ENCODE measurements around the gene DHRS3. TPM values are rescaled to one million over a fixed set of nuclear protein-coding genes. Genes with fewer than 3 reads are reported as not detected.

The DHRS3 gene
- total RNA-seq, 4 donors from 2014 or later: 73.3 to 86.9 (median 80.2) TPM

DNA sequence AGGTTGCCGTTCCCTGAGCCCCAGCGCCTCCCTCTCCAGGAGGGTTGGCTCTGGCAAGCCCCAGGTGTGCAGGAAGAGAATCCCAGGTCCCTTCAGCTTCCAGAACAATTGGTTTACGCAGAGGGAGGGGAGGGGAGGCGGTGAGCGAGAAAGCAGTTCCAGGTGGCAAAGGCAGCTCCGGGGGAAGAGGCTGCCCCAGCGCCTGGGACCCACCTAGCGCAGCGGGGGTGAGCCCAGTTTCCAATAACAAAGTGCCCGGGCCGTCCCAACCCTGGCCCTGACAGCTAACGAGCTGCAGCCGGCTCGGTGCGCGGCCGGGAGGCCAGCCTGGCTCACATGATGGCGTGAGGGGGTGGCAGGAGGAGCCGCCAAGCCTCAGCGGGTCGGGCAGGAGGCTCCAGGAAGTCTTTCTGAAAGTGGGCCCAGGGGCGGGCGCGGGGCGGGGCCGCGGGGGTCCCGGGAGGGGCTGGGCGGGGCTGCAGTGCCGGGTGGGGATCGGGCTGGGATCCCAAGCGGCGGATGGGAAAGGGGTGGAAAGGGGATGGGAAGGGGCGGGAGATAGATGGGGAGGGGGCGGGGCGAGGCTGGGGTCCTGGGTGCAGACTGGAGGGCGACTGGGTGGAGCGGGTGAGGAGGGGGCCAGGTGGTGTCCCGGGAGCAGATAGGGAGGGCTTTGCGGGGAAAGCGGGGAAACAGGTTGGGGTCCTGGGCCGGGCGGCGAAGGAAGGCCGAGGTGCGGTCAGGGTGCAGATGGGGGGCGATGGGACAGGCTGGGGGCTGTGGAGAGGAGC lies 22.8 kb downstream of the DHRS3 start:
- Histone ChIP-seq H3K4me3 (peak overlapping the region; percentile 43), H3K9me3 (no peaks in the 10 kb centered on the region), H3K27me3 (no peaks in the 10 kb centered on the region), H3K27ac (peak overlapping the region; percentile 78), H3K36me3 (peaks cover 5% of the 10 kb centered on the region), H3K4me1 (peaks cover 99% of the 10 kb centered on the region)
- TF ChIP-seq EP300 (IDR thresholded peaks at IDR 0.05) (no peak), POLR2A (IDR thresholded peaks at IDR 0.05) (no peak), POLR2AphosphoS5 (IDR thresholded peaks at IDR 0.05) (no peak)
- TF ChIP-seq, protein P1, sequence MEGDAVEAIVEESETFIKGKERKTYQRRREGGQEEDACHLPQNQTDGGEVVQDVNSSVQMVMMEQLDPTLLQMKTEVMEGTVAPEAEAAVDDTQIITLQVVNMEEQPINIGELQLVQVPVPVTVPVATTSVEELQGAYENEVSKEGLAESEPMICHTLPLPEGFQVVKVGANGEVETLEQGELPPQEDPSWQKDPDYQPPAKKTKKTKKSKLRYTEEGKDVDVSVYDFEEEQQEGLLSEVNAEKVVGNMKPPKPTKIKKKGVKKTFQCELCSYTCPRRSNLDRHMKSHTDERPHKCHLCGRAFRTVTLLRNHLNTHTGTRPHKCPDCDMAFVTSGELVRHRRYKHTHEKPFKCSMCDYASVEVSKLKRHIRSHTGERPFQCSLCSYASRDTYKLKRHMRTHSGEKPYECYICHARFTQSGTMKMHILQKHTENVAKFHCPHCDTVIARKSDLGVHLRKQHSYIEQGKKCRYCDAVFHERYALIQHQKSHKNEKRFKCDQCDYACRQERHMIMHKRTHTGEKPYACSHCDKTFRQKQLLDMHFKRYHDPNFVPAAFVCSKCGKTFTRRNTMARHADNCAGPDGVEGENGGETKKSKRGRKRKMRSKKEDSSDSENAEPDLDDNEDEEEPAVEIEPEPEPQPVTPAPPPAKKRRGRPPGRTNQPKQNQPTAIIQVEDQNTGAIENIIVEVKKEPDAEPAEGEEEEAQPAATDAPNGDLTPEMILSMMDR (IDR thresholded peaks at IDR 0.05): no peak
- peak in 1 of 2 donors; percentile 78 for DNase-seq (ENCODE audit: low spot score in 2 of 2)
- WGBS: 30% methylated on average over 33 of the region's 47 CpGs

DNA sequence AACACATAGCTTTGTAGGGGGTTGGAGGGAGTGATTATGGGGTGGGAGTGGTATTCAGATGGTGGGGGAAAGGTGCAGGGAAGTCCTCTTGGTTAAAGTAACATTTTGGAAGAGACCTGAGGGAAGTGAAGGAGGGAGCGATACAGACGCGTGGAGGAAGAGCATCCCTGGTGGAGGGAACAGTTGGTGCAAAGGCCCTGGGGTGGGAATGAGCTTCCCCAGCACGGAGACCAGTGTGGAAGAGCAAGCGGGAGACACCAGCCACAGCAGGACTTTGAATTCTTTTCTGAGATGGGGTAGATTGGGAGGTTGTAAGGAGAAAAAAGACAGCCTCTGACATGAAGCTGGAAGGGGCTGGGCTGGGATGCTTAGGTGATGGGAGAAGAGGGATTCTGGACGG lies 23.5 kb downstream of the DHRS3 start:
- WGBS: 90% methylated on average over 6 of the region's 6 CpGs
- H3K4me3 ChIP-seq: peak overlapping the region; percentile 43
- TF ChIP-seq POLR2AphosphoS5 (IDR thresholded peaks at IDR 0.05): no peak
- no peak for TF ChIP-seq POLR2A (IDR thresholded peaks at IDR 0.05)
- TF ChIP-seq, protein P1 (IDR thresholded peaks at IDR 0.05): no peak
- no peak for TF ChIP-seq EP300 (IDR thresholded peaks at IDR 0.05)
- no peaks in the 10 kb centered on the region for H3K9me3 ChIP-seq
- H3K36me3 ChIP-seq: peaks cover 5% of the 10 kb centered on the region
- no peak for DNase-seq (ENCODE audit: low spot score in 2 of 2)
- H3K27me3 ChIP-seq: no peaks in the 10 kb centered on the region
- H3K27ac ChIP-seq: peak overlapping the region; percentile 78
- peaks cover 94% of the 10 kb centered on the region for H3K4me1 ChIP-seq

DNA sequence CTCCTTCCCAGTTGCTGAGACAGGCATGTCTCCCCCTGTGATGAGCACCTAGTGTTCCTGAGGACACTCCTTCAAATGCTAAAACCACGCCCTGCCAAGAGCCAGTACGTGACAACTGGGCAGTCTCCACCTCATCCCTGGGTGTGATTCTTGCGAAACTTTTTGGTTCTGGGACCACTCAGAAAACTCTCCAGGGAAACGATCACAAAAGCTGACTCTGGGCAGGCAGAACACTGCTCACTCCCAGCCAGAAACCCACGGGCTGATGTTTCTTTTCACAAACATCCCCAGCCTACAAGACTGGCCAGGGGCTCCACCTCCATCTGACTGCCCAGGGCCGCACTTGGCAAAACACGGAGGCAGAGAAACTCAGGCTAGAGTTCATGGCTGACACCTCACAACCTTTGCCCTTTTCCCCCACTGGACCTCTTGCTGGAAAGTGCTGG lies 24.4 kb downstream of the DHRS3 start:
- 38% methylated on average over 7 of the region's 7 CpGs for WGBS
- H3K27ac ChIP-seq: no peak overlapping the region
- no peaks in the 10 kb centered on the region for H3K9me3 ChIP-seq
- H3K36me3 ChIP-seq: peaks cover 5% of the 10 kb centered on the region
- peaks cover 90% of the 10 kb centered on the region for H3K4me1 ChIP-seq
- no peak overlapping the region for H3K4me3 ChIP-seq
- H3K27me3 ChIP-seq: no peaks in the 10 kb centered on the region
- peak in 1 of 2 donors; percentile 73 for DNase-seq (ENCODE audit: low spot score in 2 of 2)
- TF ChIP-seq, protein P1 (IDR thresholded peaks at IDR 0.05): no peak
- TF ChIP-seq POLR2A (IDR thresholded peaks at IDR 0.05) (no peak), POLR2AphosphoS5 (IDR thresholded peaks at IDR 0.05) (no peak), EP300 (IDR thresholded peaks at IDR 0.05) (no peak)

DNA sequence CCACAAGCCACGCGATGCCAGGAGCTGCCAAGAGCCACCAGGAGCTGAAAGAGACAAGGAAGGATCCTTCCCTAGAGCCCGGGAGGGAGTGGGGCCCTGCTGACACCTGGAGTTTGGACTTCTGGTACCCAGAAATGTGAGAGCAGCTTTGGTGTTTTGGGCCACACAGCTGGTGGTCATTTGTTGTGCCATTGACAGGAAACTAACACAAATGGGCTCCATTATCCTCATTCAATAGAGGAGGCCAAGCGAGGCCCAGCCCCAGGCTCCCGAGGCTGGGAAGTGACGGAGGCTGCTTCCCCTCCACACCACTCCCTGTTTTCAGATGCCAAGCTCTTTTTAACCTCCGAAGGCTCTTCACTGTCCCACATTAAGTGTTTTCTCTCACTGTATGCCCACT lies 25.5 kb downstream of the DHRS3 start:
- no peak for DNase-seq (ENCODE audit: low spot score in 2 of 2)
- TF ChIP-seq POLR2A (IDR thresholded peaks at IDR 0.05) (no peak), EP300 (IDR thresholded peaks at IDR 0.05) (no peak), POLR2AphosphoS5 (IDR thresholded peaks at IDR 0.05) (no peak)
- TF ChIP-seq, protein P1 (IDR thresholded peaks at IDR 0.05): no peak
- no peak overlapping the region for H3K4me3 ChIP-seq
- H3K27me3 ChIP-seq: no peaks in the 10 kb centered on the region
- H3K4me1 ChIP-seq: peaks cover 80% of the 10 kb centered on the region
- H3K36me3 ChIP-seq: peaks cover 5% of the 10 kb centered on the region
- no peaks in the 10 kb centered on the region for H3K9me3 ChIP-seq
- H3K27ac ChIP-seq: peak overlapping the region; percentile 14
- 74% methylated on average over 7 of the region's 7 CpGs for WGBS

DNA sequence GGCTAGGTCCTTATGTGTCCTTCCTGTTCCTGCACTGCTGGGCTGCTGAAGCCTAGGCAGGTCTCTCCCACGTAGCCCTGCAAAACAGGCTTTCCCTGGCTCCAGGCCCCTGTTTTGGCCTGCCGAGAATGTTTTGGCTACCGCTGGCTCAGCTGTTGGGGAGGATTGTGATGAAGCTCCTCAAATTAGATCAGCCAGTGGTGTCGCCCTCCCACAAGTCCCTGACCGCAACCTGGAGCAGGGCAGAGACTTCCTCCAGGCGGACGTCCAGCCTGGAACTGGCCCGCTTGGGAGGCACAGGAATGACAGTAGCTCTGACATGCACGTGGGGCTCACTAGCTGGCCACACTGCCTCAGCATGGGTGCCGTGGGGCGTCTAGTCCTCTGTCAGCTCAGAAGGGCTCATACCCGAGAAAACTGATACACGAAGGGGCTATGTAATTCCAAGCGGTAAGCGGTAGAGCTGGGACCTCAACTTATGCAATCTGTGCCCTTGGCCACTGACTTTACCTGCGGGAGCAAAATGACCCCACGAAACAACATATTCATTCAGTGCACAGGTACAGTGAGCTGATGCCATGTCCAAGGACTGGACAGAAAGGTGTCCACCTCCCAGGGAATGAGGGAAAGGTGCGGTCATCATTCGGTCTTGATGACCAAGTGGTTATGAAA lies 26.6 kb downstream of the DHRS3 start:
- Histone ChIP-seq H3K9me3 (no peaks in the 10 kb centered on the region), H3K36me3 (peaks cover 5% of the 10 kb centered on the region), H3K27me3 (no peaks in the 10 kb centered on the region), H3K4me3 (no peak overlapping the region), H3K4me1 (peaks cover 69% of the 10 kb centered on the region), H3K27ac (peak overlapping the region; percentile 46)
- TF ChIP-seq, protein P1 (IDR thresholded peaks at IDR 0.05): no peak
- TF ChIP-seq POLR2A (IDR thresholded peaks at IDR 0.05) (no peak), EP300 (IDR thresholded peaks at IDR 0.05) (no peak), POLR2AphosphoS5 (IDR thresholded peaks at IDR 0.05) (no peak)
- peak in 1 of 2 donors; percentile 77 for DNase-seq (ENCODE audit: low spot score in 2 of 2)
- 67% methylated on average over 13 of the region's 19 CpGs for WGBS

Measured in suprapubic skin (tissue), 4 donors.